CD4-positive, alpha-beta memory T cell (primary cell): ENCODE measurements around the gene MKNK1. TPM values are rescaled to one million over a fixed set of nuclear protein-coding genes. Genes with fewer than 3 reads are reported as not detected.

Experiments
- CTCF ChIA-PET: fragments of 350-600 bp; sonication (Branson Sonifier 250); formaldehyde crosslinking; loops from one replicate; lab custom pipeline; 2021; ENCODE audit warnings: inconsistent platforms; ENCODE audit not compliant: partially characterized antibody; lab: Charles Lee
- POLR2A ChIA-PET: fragments of 350-600 bp; sonication (Branson Sonifier 250); formaldehyde crosslinking; loops from one replicate; lab custom pipeline; 2021; ENCODE audit not compliant: partially characterized antibody; lab: Charles Lee
- DNase-seq, 5 donors: peaks; one replicate each; pipeline versions ENCODE4 v3.0.0 to v3.0.0-alpha.2; 2020 to 2022; ENCODE audit warnings: mixed read lengths in 1 of 5
- H3K27ac ChIP-seq: one replicate; pipeline ENCODE4 v1.7.0; 2013; ENCODE audit warnings: low read depth, low read length
- H3K27me3 ChIP-seq: 2 replicates; pipeline ENCODE4 v1.7.0; 2013; ENCODE audit warnings: mild to moderate bottlenecking, low read length, moderate library complexity; ENCODE audit not compliant: insufficient read depth
- H3K36me3 ChIP-seq: 2 replicates; pipeline ENCODE4 v1.7.0; 2013; ENCODE audit warnings: mild to moderate bottlenecking, low read length, moderate library complexity; ENCODE audit not compliant: insufficient read depth
- H3K4me1 ChIP-seq: 2 replicates; pipeline ENCODE4 v1.7.0; 2013; ENCODE audit warnings: mild to moderate bottlenecking, low read length, moderate library complexity; ENCODE audit not compliant: insufficient read depth
- H3K4me3 ChIP-seq, 2 donors: one replicate each; pipeline ENCODE4 v1.7.0; 2013; ENCODE audit warnings: low read length in 2 of 2, mild to moderate bottlenecking in 1 of 2
- H3K9me3 ChIP-seq, 2 donors: one replicate each; pipeline ENCODE4 v1.7.0; 2013; ENCODE audit warnings: low read length in 2 of 2, control low read depth in 1 of 2; ENCODE audit not compliant: control insufficient read depth in 1 of 2
- H3K27ac Mint-ChIP-seq, 7 donors: one replicate each; pipeline ENCODE4 v1.8.0; 2020 to 2021; ENCODE audit warnings: mixed read lengths in 7 of 7, mild to moderate bottlenecking in 6 of 7, inconsistent platforms in 3 of 7, moderate library complexity in 3 of 7
- H3K27me3 Mint-ChIP-seq, 2 donors: one replicate each; pipeline ENCODE4 v1.8.0; 2020 to 2021; ENCODE audit warnings: mixed read lengths in 2 of 2
- H3K36me3 Mint-ChIP-seq, 2 donors: one replicate each; pipeline ENCODE4 v1.8.0; 2020 to 2021; ENCODE audit warnings: mixed read lengths in 2 of 2, inconsistent platforms in 1 of 2, mild to moderate bottlenecking in 1 of 2
- H3K4me1 Mint-ChIP-seq, 4 donors: one replicate each; pipeline ENCODE4 v1.8.0; 2020 to 2021; ENCODE audit warnings: mixed read lengths in 4 of 4, mild to moderate bottlenecking in 1 of 4
- H3K4me3 Mint-ChIP-seq, 8 donors: one replicate each; pipeline ENCODE4 v1.8.0; 2020 to 2021; ENCODE audit warnings: mixed read lengths in 8 of 8, mild to moderate bottlenecking in 7 of 8, moderate library complexity in 6 of 8, inconsistent platforms in 3 of 8
- H3K9me3 Mint-ChIP-seq, 8 donors: one replicate each; pipeline ENCODE4 v1.8.0; 2020 to 2021; ENCODE audit warnings: mixed read lengths in 8 of 8, mild to moderate bottlenecking in 5 of 8, inconsistent platforms in 3 of 8, moderate library complexity in 1 of 8
- intact Hi-C: fragments of 100-400 bp; cut with micrococcal nuclease; formaldehyde crosslinking; loops from one replicate; pipeline ENCODE4 v1.15.1; 2023
- polyA plus RNA-seq, 2 donors: library from polyadenylated mRNA; unstranded; fragments of 300-500 nt; fragmentation: Illumina TruSeq; gene quantifications; one replicate each; pipeline ENCODE4 v1.2.3, GENCODE V29; 2021
- total RNA-seq, 2 experiments: library from RNA; stranded (reverse); gene quantifications; one replicate each; pipeline ENCODE4 v1.2.3, GENCODE V29; 2021

MKNK1 gene
- total and polyA plus RNA-seq, 4 experiments from 2014 or later = 29.3 to 54.9 (median 43.8) TPM

DNA sequence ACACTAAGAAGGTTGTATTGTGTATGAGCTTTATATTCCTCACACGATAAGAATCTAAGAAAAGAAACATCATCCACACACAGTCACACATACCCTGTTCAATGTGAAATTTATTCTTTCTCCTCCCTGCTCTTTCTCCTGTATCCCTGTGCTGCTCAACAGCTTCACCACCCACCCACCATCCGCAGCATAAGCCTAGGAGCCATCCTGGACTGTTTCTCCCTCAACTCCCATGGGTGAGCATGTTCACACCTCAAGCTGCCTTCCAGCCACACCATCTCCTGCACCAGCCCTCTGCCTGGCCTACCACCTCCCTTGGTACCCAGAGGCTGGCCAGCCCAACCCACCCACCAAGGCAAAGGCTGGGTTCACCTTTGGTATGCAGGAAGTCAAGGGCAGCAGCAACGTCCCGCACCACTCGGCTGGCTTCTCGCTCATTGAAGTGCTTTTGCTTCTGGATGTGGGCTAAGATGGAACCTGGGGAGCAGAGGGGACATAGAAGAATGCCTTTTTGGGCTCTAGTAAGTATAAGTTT lies 32.3 kb downstream of the MKNK1 start:
- no peak overlapping the region for H3K4me3 Mint-ChIP-seq
- intact Hi-C loops = no loop called here
- ChIA-PET CTCF (interaction anchor here (1.5 kb wide), 1 partner anchor 107 kb away, joined by 3 read pairs; no protein-coding TSS in a partner anchor), POLR2A (no interaction called here)
- peaks cover 0 to 2% (median 0%) of the 10 kb centered on the region in 4 donors for H3K4me1 Mint-ChIP-seq
- H3K9me3 Mint-ChIP-seq = no peaks in the 10 kb centered on the region
- H3K4me1 ChIP-seq = no peaks in the 10 kb centered on the region
- no peaks in the 10 kb centered on the region for H3K9me3 ChIP-seq
- no peaks in the 10 kb centered on the region for H3K27me3 Mint-ChIP-seq
- no peak overlapping the region for H3K4me3 ChIP-seq
- H3K36me3 ChIP-seq = peaks cover 19% of the 10 kb centered on the region
- no peak for DNase-seq
- H3K27ac ChIP-seq = no peak overlapping the region
- H3K27ac Mint-ChIP-seq = no peak overlapping the region
- H3K36me3 Mint-ChIP-seq = peaks cover 30 to 55% of the 10 kb centered on the region in 2 donors
- no peaks in the 10 kb centered on the region for H3K27me3 ChIP-seq

DNA sequence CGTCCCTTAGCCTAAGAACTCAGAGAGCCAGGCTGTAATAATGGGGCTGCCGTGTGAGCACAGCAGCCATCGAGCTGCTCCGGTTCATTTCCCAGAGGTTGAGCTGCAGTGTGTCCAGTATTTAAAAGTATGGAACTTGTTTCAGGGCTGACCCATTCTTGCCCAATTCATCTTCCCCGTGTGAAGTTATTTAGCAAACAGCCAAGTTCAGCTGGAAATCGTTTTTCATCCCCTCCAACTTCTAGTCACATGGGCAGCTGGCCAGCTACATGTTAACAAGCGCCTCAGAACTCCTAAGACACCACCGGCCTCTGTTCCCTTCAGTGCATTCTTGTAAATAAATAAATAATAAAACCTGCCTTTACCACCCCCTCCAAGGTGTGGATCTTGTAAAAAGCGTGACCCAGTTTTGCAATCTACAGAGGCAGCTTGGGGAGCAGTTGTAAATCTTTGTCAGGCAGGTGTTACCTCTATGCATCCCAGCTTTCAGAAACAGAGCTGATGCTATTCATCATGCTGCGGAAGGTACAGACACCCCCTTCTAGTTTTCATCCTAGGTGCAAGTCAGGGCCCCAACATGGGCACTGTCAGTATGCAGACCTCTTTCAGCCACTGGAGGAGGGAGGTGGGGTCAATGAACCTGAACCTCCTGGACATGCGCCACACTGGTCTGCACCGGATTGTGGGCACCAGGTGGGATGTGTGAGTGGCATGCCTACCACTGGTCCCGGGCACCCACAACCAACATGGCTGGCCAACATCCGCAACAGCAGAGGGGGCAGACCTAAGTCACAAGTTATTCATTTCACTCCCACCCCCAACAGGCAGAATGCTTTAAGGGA lies 34.0 kb downstream of the MKNK1 start:
- Mint-ChIP-seq H3K36me3 (peaks cover 23 to 52% of the 10 kb centered on the region in 2 donors), H3K27ac (peak overlapping the region in 1 of 7 donors; percentile 63), H3K4me1 (peaks cover 0 to 2% (median 0%) of the 10 kb centered on the region in 4 donors), H3K9me3 (no peaks in the 10 kb centered on the region), H3K4me3 (no peak overlapping the region), H3K27me3 (no peaks in the 10 kb centered on the region)
- Histone ChIP-seq H3K36me3 (peaks cover 13% of the 10 kb centered on the region), H3K9me3 (no peaks in the 10 kb centered on the region), H3K4me3 (no peak overlapping the region), H3K4me1 (no peaks in the 10 kb centered on the region), H3K27ac (no peak overlapping the region), H3K27me3 (no peaks in the 10 kb centered on the region)
- POLR2A ChIA-PET = no interaction called here
- CTCF ChIA-PET = no interaction called here
- no peak for DNase-seq
- intact Hi-C loops = no loop called here

DNA sequence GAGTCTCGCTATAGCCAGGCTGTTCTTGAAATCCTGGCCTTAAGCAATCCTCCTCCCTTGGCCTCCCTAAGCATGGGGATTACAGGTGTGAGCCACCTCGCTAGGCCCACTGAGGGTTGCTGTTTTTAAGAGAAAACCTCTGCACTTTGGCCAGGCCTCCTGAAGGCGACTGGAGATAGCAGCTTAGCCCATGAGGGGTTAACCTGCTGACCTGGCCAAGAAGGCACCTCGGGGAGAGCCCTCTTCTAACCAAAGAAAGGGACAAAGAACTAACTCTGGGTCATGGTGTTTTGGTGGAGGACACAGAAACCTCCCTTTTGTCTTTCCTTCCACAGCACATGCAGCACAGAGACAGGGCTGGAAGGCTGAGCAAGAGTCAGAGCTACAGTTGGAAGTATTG lies 35.0 kb downstream of the MKNK1 start:
- no peaks in the 10 kb centered on the region for H3K9me3 ChIP-seq
- H3K27me3 ChIP-seq = no peaks in the 10 kb centered on the region
- DNase-seq = no peak
- H3K4me3 ChIP-seq = no peak overlapping the region
- H3K4me1 Mint-ChIP-seq = peaks cover 0 to 2% (median 0%) of the 10 kb centered on the region in 4 donors
- H3K4me1 ChIP-seq = no peaks in the 10 kb centered on the region
- intact Hi-C loops = no loop called here
- POLR2A ChIA-PET = no interaction called here
- H3K36me3 Mint-ChIP-seq = peaks cover 20 to 52% of the 10 kb centered on the region in 2 donors
- peak overlapping the region in 1 of 7 donors; percentile 63 for H3K27ac Mint-ChIP-seq
- H3K9me3 Mint-ChIP-seq = no peaks in the 10 kb centered on the region
- H3K36me3 ChIP-seq = peaks cover 10% of the 10 kb centered on the region
- CTCF ChIA-PET = interaction anchor here (0.7 kb wide), 1 partner anchor 10 kb away, joined by 3 read pairs; no protein-coding TSS in a partner anchor
- no peak overlapping the region for H3K27ac ChIP-seq
- H3K4me3 Mint-ChIP-seq = no peak overlapping the region
- H3K27me3 Mint-ChIP-seq = no peaks in the 10 kb centered on the region

DNA sequence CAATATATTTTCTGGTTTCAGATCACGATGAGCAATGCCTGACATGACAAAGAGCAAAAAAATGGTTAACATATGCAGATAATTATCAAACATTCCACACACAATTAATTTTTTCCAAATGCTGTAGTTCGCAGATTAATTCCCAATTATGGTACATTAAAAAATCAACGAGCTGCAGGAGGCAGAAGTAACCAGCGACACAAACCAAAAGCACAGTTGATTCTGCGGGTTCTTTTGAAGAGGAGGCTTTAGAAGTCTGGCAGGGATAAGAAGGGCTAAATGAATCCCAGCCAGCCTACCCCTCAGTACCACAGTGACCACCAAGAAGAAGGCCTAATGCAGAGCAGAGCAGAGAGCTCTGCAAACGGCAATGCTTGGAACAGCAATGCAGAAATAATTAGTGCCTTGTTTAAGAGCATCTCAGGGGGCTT lies 35.6 kb downstream of the MKNK1 start:
- H3K27me3 ChIP-seq = no peaks in the 10 kb centered on the region
- H3K9me3 ChIP-seq = no peaks in the 10 kb centered on the region
- H3K4me3 ChIP-seq = no peak overlapping the region
- no peaks in the 10 kb centered on the region for H3K4me1 ChIP-seq
- H3K36me3 ChIP-seq = peaks cover 7% of the 10 kb centered on the region
- ChIA-PET CTCF (no interaction called here), POLR2A (no interaction called here)
- H3K4me3 Mint-ChIP-seq = no peak overlapping the region
- no peak overlapping the region for H3K27ac ChIP-seq
- DNase-seq = no peak
- intact Hi-C loops = no loop called here
- H3K9me3 Mint-ChIP-seq = no peaks in the 10 kb centered on the region
- no peak overlapping the region for H3K27ac Mint-ChIP-seq
- no peaks in the 10 kb centered on the region for H3K27me3 Mint-ChIP-seq
- H3K4me1 Mint-ChIP-seq = peaks cover 0 to 2% (median 0%) of the 10 kb centered on the region in 4 donors
- peaks cover 17 to 55% of the 10 kb centered on the region in 2 donors for H3K36me3 Mint-ChIP-seq

DNA sequence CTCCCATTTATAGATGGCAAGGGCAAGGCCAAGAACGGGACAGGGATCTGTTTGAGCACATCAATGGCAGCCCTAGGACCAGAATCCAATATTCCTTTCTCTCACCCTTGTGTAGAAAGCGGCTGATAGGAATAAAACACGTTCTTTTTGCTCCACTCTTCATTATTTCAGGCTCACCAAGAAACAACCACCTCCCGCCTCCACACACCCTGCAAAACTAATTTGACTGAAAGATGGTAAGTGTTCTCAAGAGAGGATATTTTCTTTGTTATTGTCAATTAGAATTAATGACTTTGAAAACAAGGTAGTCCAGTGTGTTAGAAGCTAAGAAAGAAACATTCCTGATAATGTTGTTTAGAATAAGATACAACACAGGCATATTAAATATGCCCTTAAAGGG lies 40.7 kb downstream of the MKNK1 start:
- Histone ChIP-seq H3K27ac (no peak overlapping the region), H3K9me3 (no peaks in the 10 kb centered on the region), H3K27me3 (no peaks in the 10 kb centered on the region), H3K4me3 (no peak overlapping the region), H3K36me3 (peaks cover 15% of the 10 kb centered on the region), H3K4me1 (no peaks in the 10 kb centered on the region)
- CTCF ChIA-PET = interaction anchor here (1.1 kb wide), 2 partner anchors 15 to 16 kb away, joined by 3 to 4 read pairs; no protein-coding TSS in a partner anchor
- Mint-ChIP-seq H3K36me3 (peaks cover 33 to 74% of the 10 kb centered on the region in 2 donors), H3K4me1 (no peaks in the 10 kb centered on the region), H3K9me3 (no peaks in the 10 kb centered on the region), H3K27ac (peak overlapping the region in 3 of 7 donors; percentile 3 to 67 (median 52)), H3K27me3 (no peaks in the 10 kb centered on the region), H3K4me3 (no peak overlapping the region)
- POLR2A ChIA-PET = no interaction called here
- no peak for DNase-seq
- intact Hi-C loops = no loop called here

DNA sequence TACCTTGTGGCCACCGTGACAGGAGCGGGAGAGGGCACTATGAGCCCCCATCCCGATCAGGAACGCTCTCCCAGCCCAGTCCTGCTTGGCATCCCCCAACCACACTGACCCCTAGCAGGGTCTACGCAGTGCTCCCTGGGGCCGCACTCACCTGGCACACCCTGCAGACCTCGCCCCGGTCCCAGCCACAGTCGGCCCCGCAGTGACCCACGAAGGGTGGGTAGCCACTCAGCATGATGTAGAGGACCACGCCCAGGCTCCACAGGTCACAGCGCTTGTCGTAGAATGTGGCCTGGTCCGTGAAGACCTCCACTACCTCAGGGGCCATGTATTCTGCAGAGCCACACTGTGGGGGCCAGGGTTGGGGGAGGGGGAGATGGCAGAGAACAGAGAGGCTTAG lies 41.6 kb downstream of the MKNK1 start:
- H3K27ac Mint-ChIP-seq = no peak overlapping the region
- Histone ChIP-seq H3K27me3 (no peaks in the 10 kb centered on the region), H3K4me3 (no peak overlapping the region), H3K9me3 (no peaks in the 10 kb centered on the region), H3K4me1 (no peaks in the 10 kb centered on the region), H3K36me3 (peaks cover 9% of the 10 kb centered on the region), H3K27ac (no peak overlapping the region)
- DNase-seq = no peak
- POLR2A ChIA-PET = no interaction called here
- intact Hi-C loops = no loop called here
- no peaks in the 10 kb centered on the region for H3K4me1 Mint-ChIP-seq
- H3K27me3 Mint-ChIP-seq = no peaks in the 10 kb centered on the region
- H3K9me3 Mint-ChIP-seq = no peaks in the 10 kb centered on the region
- H3K36me3 Mint-ChIP-seq = peaks cover 33 to 74% of the 10 kb centered on the region in 2 donors
- H3K4me3 Mint-ChIP-seq = no peak overlapping the region
- CTCF ChIA-PET = interaction anchor here (1.1 kb wide), 3 partner anchors 14 to 16 kb away, joined by 3 to 4 read pairs (median 3); no protein-coding TSS in a partner anchor

DNA sequence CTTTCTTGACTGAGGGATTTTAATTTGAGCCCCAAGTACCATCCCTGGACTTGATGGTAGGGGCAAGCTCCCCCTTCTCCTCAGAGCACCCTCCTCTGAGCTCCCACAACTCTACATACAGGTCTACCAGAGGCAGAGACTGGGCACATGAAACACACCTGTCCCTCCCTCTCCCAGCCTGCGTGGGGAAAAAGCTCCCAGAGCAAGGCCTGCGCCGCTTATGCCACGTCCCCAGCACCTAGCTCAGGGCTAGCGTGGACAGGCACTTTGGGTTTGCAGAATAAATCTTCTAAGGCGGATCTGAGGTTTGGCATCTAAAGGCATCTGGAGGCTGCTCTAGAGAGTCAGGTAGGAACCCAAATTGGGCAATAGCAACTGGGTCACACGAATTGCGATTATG lies 45.1 kb downstream of the MKNK1 start:
- CTCF ChIA-PET = no interaction called here
- peaks cover 9% of the 10 kb centered on the region for H3K36me3 ChIP-seq
- H3K27me3 ChIP-seq = no peaks in the 10 kb centered on the region
- no peaks in the 10 kb centered on the region for H3K9me3 ChIP-seq
- Mint-ChIP-seq H3K27ac (peak overlapping the region in 1 of 7 donors; percentile 48), H3K4me3 (no peak overlapping the region), H3K9me3 (peaks cover 0 to 2% (median 0%) of the 10 kb centered on the region in 8 donors), H3K36me3 (peaks cover 22 to 48% of the 10 kb centered on the region in 2 donors), H3K27me3 (no peaks in the 10 kb centered on the region), H3K4me1 (no peaks in the 10 kb centered on the region)
- no peak for DNase-seq
- no peak overlapping the region for H3K27ac ChIP-seq
- no peak overlapping the region for H3K4me3 ChIP-seq
- intact Hi-C loops = no loop called here
- no peaks in the 10 kb centered on the region for H3K4me1 ChIP-seq
- POLR2A ChIA-PET = no interaction called here
